Activated CD4-positive, CD25-positive, alpha-beta regulatory T cell treated with anti-CD3 and anti-CD28 coated beads, Interleukin-2, amount 50 U/mL, for 16 hours (primary cell): ENCODE results near the gene AMACR.

Source experiments
- DNase-seq: peaks from one replicate; pipeline ENCODE4 v3.0.0-alpha.2; 2020; ENCODE audit warnings: low read depth, low spot score

AMACR gene

DNA sequence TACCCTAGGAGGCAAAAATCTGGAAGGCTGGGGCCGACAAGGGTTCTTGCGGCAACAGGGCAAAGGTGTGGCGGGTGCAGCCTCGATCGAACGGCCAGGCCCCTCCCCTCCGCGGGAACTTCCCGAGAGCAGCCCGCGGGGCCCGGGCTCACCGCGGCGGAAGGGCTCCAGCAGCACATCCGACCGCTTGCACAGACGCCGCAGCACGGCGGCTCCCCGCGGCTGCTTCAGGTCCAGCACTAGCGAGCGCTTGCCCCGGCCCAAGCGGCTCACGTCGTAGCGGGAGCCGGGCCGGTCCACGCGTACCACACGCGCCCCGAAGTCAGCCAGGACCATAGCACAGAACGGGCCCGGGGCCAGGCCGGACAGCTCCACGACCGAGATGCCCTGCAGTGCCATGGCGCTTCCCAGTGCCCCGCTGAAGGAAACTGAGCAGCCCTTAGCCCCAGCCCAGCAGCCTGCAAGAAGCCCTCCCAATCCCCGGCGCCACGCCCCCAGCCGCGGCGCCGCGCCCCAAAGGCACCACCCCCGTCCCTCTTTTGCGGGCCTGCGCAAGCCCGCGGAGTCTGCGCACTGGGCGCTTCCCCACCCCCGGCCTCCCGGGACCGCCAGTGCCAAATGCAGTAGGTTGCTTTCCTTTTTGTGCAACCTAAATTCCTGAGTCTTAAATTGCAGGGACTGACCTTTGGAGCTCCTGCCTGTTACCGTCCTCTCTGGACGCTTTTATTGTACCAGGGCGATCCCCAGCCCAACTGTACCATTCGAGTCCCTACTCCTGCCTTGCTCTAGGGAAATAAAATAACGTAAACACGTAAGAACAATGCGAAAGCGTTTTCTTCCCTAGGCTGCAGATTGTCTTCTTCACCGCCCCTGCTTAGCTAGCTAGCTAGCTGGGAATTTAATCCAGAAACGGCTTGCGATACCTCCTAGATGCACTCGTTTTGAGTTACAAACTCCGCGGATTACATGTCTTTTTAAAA is at the start of gene AMACR:
AMACR (minus strand) TSS at position 430 of the 980 bp plus-strand sequence; CDS start at position 399, 31 bp downstream.
- DNase-seq, result peak; percentile 70

GRCh38 chr5:34057569-34057968 is 49.7 kb upstream of the AMACR start:
- DNase-seq, result no peak

DNA sequence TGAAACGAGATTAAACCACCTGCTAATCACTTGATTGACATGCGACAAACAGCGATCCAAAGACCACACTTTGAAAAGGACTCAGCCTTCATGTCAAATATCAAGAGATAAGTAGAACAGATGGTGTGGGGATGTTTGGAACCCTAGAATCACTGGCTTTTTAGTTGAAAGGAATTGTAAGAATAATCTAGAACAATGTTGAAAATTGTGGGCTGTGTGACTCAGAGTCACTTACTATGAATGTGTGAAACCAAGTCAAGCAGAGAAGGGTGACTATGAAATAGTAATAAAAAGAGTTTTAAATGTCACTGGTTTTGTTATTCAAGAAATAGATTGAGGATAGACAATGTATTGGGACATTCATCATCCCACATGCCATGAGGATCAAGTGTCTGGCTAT is 49.3 kb upstream of the AMACR start:
- DNase-seq, result no peak

GRCh38 chr5:34055667-34056066 is 47.8 kb upstream of the AMACR start:
- DNase-seq, result no peak

GRCh38 chr5:34054400-34054729 is 46.5 kb upstream of the AMACR start:
- DNase-seq, result no peak

- no peak for DNase-seq
Measured at GRCh38 chr5:34053571-34054399, 45.9 kb upstream of the AMACR start.

DNA sequence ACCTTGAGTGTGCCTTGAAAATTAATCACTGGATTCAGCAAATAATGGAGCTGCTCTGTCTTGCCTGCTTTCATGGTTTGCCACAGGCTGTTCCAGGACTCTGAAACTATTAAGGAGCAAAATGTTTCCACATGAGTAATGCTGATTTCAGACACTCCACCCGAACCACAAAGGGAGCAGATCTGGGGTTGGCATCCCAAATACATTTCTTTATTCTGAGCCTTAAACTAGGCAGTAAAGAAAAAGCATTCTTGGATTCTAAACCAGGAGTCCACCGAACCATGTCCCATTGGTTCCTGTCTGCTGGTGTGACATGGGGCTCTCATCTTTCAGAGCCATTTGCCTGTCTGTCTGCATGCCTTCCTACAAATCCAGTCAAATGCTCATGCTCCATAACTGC is 45.3 kb upstream of the AMACR start:
- DNase-seq, result no peak

DNA sequence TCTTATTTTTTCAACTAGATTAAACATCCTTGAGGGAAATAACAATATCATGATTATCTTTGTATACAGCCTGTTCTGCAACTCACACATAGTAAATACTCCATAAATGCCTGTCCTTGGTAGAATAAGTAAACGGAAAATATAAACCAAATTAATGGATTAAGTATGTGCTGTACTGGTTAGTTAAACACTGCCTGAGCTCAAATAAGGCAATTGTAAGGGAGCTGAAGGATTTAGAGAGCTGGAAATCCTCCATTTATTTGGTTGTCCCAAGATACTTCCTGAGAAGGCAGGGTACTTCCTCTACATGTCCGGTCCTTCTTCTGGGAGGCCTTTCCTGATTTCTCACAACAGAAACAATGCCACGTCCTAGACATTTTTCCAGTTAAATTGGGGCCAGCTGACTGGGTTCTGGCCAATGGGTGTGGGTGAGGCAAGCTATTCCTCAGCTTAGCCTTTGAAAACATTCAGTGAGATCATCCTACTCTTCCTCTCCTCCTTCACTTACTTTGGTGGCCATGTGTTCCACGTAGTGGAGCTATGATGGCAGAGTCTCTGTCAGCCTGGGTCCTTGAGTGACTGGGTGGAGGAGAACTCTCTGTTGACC is 43.6 kb upstream of the AMACR start:
- no peak for DNase-seq

DNA sequence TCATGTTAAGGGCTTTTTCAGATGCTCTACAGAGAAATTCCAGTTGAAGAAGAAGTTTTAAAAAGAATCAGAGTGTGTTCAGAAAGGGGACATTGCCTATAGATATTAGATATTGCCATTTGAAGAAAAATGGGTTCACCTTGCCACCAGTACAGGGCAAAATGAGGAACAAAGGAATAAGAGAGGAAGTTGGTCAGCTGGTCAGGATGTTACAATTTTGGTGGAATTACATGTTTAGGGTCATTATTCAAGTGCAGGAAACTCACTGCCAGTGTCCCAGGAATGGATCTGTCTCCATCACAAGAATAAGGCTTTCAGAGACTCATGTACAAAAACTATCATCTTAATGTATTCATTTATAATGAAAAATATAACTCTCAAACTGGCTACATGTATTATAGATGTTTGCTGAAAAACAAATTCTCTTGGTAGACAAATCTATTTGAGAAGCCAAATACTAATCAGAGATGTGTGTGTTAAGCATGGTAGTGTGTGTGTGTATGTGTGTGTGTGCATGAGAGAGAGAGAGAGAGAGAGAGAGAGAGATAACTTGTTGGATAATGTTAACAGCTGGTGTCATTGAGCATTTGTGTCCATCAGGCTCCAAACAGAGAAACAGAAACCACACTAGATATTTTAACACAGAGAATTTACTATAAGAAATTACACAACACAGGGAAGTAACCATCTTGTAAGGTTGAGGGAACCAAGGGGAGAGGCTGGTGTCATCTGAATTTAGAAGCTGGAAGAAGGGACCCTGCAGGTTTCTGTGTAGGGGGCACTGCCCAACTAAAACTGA is 40.1 kb upstream of the AMACR start:
- DNase-seq, result no peak

DNA sequence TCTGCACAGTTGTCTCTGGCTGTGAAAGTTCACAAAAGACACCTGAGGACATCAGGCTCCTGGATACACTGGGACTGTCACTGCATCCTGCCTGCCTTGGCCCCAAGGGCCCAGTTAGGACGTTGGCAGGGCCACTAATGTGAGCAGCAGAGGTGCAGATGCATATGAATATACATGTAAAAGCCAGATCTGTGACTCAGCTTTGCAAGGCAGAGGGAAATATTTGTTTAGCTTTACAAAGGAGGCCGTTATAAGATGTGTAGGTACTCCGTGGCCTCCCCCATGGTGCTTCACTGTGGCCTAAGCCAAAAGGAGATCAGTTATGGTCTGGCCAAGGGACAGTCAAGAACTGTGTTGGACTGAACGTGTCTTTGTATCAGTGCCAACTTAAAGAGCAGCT is 39.3 kb upstream of the AMACR start:
- DNase-seq, result no peak

GRCh38 chr5:34045996-34046395 is 38.1 kb upstream of the AMACR start:
- no peak for DNase-seq

DNA sequence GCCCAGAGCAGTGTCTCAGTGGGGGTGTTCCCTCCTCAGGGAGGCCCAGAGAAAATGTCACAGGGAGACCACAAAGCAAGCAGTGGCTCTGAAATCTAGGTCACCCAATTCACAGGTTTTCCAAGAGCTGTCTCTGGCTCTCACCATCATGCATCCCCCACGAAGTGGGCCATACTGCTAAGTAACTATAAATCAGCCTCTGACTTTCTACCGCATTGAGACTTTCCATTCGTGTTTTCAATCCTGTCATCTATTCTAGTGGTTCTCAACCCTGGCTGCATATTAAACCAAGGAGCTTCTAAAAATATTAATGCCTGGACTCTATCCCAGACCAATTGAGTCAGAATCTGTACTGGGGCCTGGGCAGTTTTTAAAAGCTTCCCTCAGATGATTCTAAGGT is 37.2 kb upstream of the AMACR start:
- DNase-seq, result no peak

- no peak for DNase-seq
Measured at GRCh38 chr5:34043099-34043876, 35.4 kb upstream of the AMACR start, which contains the start of gene C1QTNF3. Gene C1QTNF3, minus strand, starts transcription at chr5:34043213. Its CDS starts 88 bp downstream, at chr5:34043125.

- no peak for DNase-seq
Measured at GRCh38 chr5:34042321-34042720, 34.5 kb upstream of the AMACR start.

DNA sequence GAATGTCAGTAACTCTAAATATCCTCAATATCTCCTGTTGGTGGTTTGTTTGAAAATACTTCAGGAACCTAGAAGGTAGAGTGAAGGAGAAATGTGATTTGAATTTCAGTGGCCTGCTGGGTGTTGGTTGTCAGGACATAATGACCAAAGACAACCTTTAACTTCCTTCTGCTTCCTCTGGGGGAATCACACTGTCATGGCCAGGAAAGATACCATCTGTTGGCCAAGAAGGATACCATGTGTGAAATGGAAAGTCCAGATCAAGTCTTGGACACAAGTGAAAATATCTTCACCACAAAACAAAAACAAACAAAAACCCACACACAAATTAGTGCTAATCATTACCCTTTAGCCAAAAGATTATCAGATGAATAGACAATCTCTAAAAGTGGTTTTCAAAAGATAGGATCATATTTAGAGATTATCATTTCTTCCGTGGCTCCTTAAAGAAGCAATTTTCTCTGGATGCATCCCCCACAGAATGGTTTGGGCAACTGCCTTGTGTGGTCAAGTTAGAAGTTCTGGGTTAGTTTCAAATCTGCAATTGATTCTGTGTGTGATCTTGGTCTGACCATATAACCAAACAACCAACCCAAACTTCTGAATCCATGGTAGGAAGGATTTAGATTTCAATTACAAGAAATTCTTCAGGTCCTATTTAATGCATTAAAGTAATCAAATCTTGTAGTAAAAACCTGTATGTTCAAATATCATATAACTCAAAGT is 33.6 kb upstream of the AMACR start:
- DNase-seq, result no peak

- no peak for DNase-seq
Measured at GRCh38 chr5:34040472-34040871, 32.6 kb upstream of the AMACR start.

DNA sequence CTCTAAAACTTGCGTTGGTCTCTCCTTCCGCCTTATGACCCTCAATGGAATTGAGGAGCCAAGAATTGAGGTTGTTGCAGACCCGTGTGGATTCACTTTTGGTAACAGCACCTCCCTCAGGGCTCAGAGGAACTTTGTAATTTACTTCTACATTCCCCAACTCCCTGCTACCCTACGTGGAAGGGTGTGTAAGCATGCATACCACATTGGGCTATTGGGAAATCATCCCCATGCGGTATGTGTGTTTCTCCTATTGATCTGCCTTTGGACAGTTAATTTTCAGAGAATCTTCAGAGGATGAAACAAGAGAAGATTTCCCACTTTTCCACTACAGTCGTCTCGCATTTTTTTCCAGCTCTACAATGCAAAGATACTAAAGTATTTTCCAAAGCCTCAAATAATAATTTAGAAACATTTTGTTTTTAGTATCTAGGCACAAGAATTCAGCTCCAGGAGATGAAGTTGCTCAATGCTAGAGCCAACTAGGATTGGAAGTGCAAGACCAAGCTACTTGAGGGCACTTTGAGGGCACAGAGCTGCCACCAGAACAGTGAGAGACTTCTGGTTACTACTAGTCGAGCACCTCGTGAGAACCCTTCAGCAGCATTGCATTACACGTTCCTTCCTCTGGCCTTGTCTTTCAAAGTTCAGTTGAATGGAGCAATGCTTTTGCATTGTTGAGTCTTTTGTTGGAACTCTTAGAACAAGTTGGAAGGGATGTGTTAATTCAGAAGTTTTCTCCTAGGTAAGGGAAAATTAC is 31.7 kb upstream of the AMACR start:
- DNase-seq, result no peak

DNA sequence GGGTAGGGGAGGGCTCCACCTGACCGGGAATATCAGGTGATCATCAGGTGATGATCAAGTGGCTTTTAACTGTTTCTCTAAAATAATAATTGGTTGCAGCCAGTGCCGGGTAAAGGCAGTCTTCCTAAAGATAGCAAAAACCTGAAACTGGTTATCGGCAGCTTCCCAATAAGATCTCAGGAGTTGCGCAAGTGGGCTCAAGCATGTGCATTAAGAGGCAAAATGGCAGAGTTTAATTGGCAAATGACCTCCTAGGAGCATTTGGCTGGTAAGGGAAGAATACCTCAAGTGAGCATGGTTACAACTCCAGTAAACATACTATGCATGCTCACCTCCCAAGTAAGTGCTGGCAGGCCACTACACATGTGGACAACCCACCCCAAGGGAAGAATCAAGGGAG is 31.0 kb upstream of the AMACR start:
- no peak for DNase-seq

- no peak for DNase-seq
Measured at GRCh38 chr5:34038390-34038789, 30.5 kb upstream of the AMACR start.
